GM12878 (cell line): ENCODE results near the gene GALNS. TPM values are rescaled to one million over a fixed set of nuclear protein-coding genes. Genes with fewer than 3 reads are reported as not detected.

Experiments used
- ATAC-seq: fragments of 200-7000 bp; cut with Tn5 transposase; 3 replicates; pipeline ENCODE4 v1.9.1; 2020; ENCODE audit warnings: mild to moderate bottlenecking, moderate library complexity
- BruUV-seq: library from RNA; stranded (reverse); fragments of 400-500 nt; replicated peaks from 2 replicates; lab custom pipeline; 2021; lab: Mats Ljungman, UMichigan
- CTCF ChIA-PET: fragments of 300-600 bp; sonication (Branson Sonifier 250); formaldehyde crosslinking; extraction: SDS; loops from one replicate; lab custom pipeline; 2021; ENCODE audit warnings: inconsistent platforms; lab: Yijun Ruan, JAX
- POLR2A ChIA-PET: fragments of 350-600 bp; formaldehyde crosslinking; extraction: SDS; loops from one replicate; lab custom pipeline; 2021; ENCODE audit warnings: inconsistent platforms; lab: Charles Lee
- RAD21 ChIA-PET: fragments of 300-600 bp; sonication (Branson Sonifier 250); formaldehyde crosslinking; loops from one replicate; lab custom pipeline; 2023; ENCODE audit warnings: antibody characterized with exemption; ENCODE audit not compliant: unreplicated experiment; lab: Charles Lee
- SMC1A ChIA-PET: fragments of 300-600 bp; sonication (Branson Sonifier 250); formaldehyde crosslinking; loops from one replicate; lab custom pipeline; 2023; ENCODE audit not compliant: unreplicated experiment, uncharacterized antibody; lab: Charles Lee
- DNase-seq: peaks from one replicate; pipeline ENCODE4 v3.0.0-alpha.2; 2011; ENCODE audit warnings: low read depth, low spot score
- FAIRE-seq: peaks from 3 replicates; lab custom pipeline; 2011; peaks lifted over from hg19 to GRCh38; lab: Jason Lieb, UNC
- H2AFZ ChIP-seq: 2 replicates; pipeline ENCODE4 v1.6.0; 2011; ENCODE audit warnings: low read depth, low read length, control low read depth; ENCODE audit not compliant: control insufficient read depth
- H3K27ac ChIP-seq: 2 replicates; pipeline ENCODE4 v1.5.1; 2011; ENCODE audit warnings: control low read depth; ENCODE audit not compliant: control insufficient read depth, insufficient read depth
- H3K27me3 ChIP-seq, 2 experiments: replicated peaks in 1 of 2; 2 replicates each; pipeline versions ENCODE4 v1.6.0 to v1.6.1; 2011; ENCODE audit warnings: low read length in 1 of 2; ENCODE audit not compliant: control insufficient read depth in 2 of 2, insufficient read depth in 2 of 2
- H3K36me3 ChIP-seq, 2 experiments: 2 replicates each; pipeline ENCODE4 v1.5.1; 2011; ENCODE audit warnings: low read length in 1 of 2; ENCODE audit not compliant: control insufficient read depth in 2 of 2, insufficient read depth in 2 of 2
- H3K4me1 ChIP-seq: 2 replicates; pipeline ENCODE4 v1.6.1; 2011; ENCODE audit warnings: mild to moderate bottlenecking, low read length, moderate library complexity, mixed read lengths; ENCODE audit not compliant: control insufficient read depth, insufficient read depth
- H3K4me2 ChIP-seq: 2 replicates; pipeline ENCODE4 v1.6.0; 2011; ENCODE audit warnings: control low read depth; ENCODE audit not compliant: control insufficient read depth, insufficient read depth
- H3K4me3 ChIP-seq: fragments of 200-600 bp; sonication (generic); 2 replicates; pipeline ENCODE4 v1.5.1; 2016
- H3K79me2 ChIP-seq: 2 replicates; pipeline ENCODE4 v1.6.0; 2011; ENCODE audit warnings: low read length; ENCODE audit not compliant: control insufficient read depth, insufficient read depth
- H3K9ac ChIP-seq: 2 replicates; pipeline ENCODE4 v1.8.0; 2011; ENCODE audit warnings: low read length, control low read depth, mixed read lengths; ENCODE audit not compliant: control insufficient read depth, insufficient read depth
- H3K9me3 ChIP-seq: replicated peaks from 3 replicates; pipeline ENCODE4 v1.5.1; 2011; ENCODE audit warnings: mild to moderate bottlenecking, low read length; ENCODE audit not compliant: control insufficient read depth, insufficient read depth
- H4K20me1 ChIP-seq: 2 replicates; pipeline ENCODE4 v1.6.0; 2011; ENCODE audit not compliant: control insufficient read depth, insufficient read depth
- CBX5 ChIP-seq: sonication (generic); IDR thresholded peaks from 2 replicates; pipeline ENCODE4 v1.6.1; 2016; ENCODE audit warnings: low read depth, moderate library complexity, mild to moderate bottlenecking, inconsistent platforms
- EED ChIP-seq: sonication (generic); IDR thresholded peaks from 2 replicates; pipeline ENCODE4 v1.6.1; 2016; ENCODE audit warnings: antibody characterized with exemption, low read depth
- JUND ChIP-seq: IDR thresholded peaks from 2 replicates; pipeline ENCODE4 v1.6.1; 2012; ENCODE audit warnings: low read depth, mild to moderate bottlenecking, low read length, improper control_type of control experiment, moderate library complexity
- MEF2B ChIP-seq: fragments of 450-650 bp; IDR thresholded peaks from 2 replicates; pipeline ENCODE4 v1.6.1; 2018; ENCODE audit warnings: mild to moderate bottlenecking, moderate library complexity; ENCODE audit not compliant: partially characterized antibody, poor library complexity, severe bottlenecking
- NFIC ChIP-seq: IDR thresholded peaks from 2 replicates; pipeline ENCODE4 v1.6.1; 2012; ENCODE audit warnings: low read depth, mild to moderate bottlenecking, inconsistent platforms, low read length, moderate library complexity
- NFYA ChIP-seq: IDR thresholded peaks from 2 replicates; pipeline ENCODE4 v1.6.1; 2011; ENCODE audit warnings: low read depth, mild to moderate bottlenecking, low read length, improper control_type of control experiment, borderline replicate concordance
- NR2C1 ChIP-seq: fragments of 450-650 bp; IDR thresholded peaks from 2 replicates; pipeline ENCODE4 v1.6.1; 2017; ENCODE audit warnings: antibody characterized with exemption, mild to moderate bottlenecking, moderate library complexity
- POLR2A ChIP-seq: IDR thresholded peaks from 2 replicates; pipeline ENCODE4 v1.6.1; 2011; ENCODE audit warnings: low read depth, mild to moderate bottlenecking, low read length
- SIX5 ChIP-seq: IDR thresholded peaks from 2 replicates; pipeline ENCODE4 v1.6.1; 2011; ENCODE audit warnings: mild to moderate bottlenecking, low read depth, low read length, moderate library complexity; ENCODE audit not compliant: severe bottlenecking
- SREBF1 ChIP-seq: IDR thresholded peaks from 2 replicates; pipeline ENCODE4 v1.6.1; 2012; ENCODE audit warnings: mild to moderate bottlenecking, low read length
- TAF1 ChIP-seq: IDR thresholded peaks from 2 replicates; pipeline ENCODE4 v1.6.1; 2011; ENCODE audit warnings: mild to moderate bottlenecking, low read depth, low read length, borderline replicate concordance
- TCF3 ChIP-seq: IDR thresholded peaks from 2 replicates; pipeline ENCODE4 v1.6.1; 2012; ENCODE audit warnings: low read depth, mild to moderate bottlenecking, low read length, borderline replicate concordance; ENCODE audit not compliant: insufficient read depth
- WGBS: methylation state at CpG from one replicate; pipeline ENCODE4 v1.1.6; 2016; ENCODE audit warnings: low lambda C conversion rate; ENCODE audit not compliant: insufficient replicate concordance, insufficient coverage; ENCODE audit errors: missing lambda C conversion rate; 5-methylcytosine and 5-hydroxymethylcytosine counted together
- in situ Hi-C: fragments of 300-500 bp; cut with MboI; formaldehyde crosslinking; loops from 9 replicates; pipeline ENCODE4 v1.14.3; 2018; ENCODE audit warnings: mixed read lengths
- intact Hi-C: fragments of 100-400 bp; cut with micrococcal nuclease; formaldehyde crosslinking; loops from one replicate; pipeline ENCODE4 v1.14.2; 2022; ENCODE audit not compliant: unreplicated experiment
- polyA plus RNA-seq, 11 experiments: library from polyadenylated mRNA; depleted of rRNA in 4 of 11; unstranded in 6 of 11; stranded (reverse) in 5 of 11; fragments of >200 nt; fragmentation: Nextera tagmentation in 4 of 11; fragmentation: Illumina TruSeq in 1 of 11; extraction: Ambion mirVana in 4 of 11; extraction: Trizol in 1 of 11; gene quantifications; 1 replicate in 1 of 11; 2 replicates in 10 of 11; pipeline versions ENCODE4 v1.2.1 to v1.2.3, GENCODE V29; 2011 to 2016; ENCODE audit warnings: inconsistent platforms in 2 of 11, missing spikeins in 2 of 11, low read depth in 1 of 11
- total RNA-seq, 4 experiments: library from RNA; depleted of rRNA in 3 of 4; stranded (reverse); fragments of >200 nt in 3 of 4; fragmentation: Illumina TruSeq in 1 of 4; extraction: Trizol in 1 of 4; gene quantifications; 2 replicates each; pipeline versions ENCODE4 v1.2.1 to v1.2.3, GENCODE V29; 2013 to 2021
- TF ChIP-seq, protein P1 (sequence below): IDR thresholded peaks from 2 replicates; pipeline ENCODE4 v1.6.1; 2011; ENCODE audit warnings: borderline replicate concordance, low read depth, mild to moderate bottlenecking, moderate library complexity, mixed read lengths, low read length; ENCODE audit not compliant: insufficient read depth; ENCODE audit errors: extremely low read length
- TF ChIP-seq, protein P2 (sequence below): IDR thresholded peaks from 2 replicates; pipeline ENCODE4 v1.6.1; 2011; ENCODE audit warnings: borderline replicate concordance, low read depth, mild to moderate bottlenecking, moderate library complexity, low read length; ENCODE audit not compliant: insufficient read depth, poor library complexity, severe bottlenecking
- TF ChIP-seq, protein P3 (sequence below): IDR thresholded peaks from 2 replicates; pipeline ENCODE4 v1.6.1; 2012; ENCODE audit warnings: low read depth, low read length, improper control_type of control experiment

GALNS gene
- total and polyA plus RNA-seq, 10 of the 15 experiments (the other 5 are each of a cell fraction or from before 2014, with no cell fraction given) = 0.37 to 12.4 (median 5.3) TPM

DNA sequence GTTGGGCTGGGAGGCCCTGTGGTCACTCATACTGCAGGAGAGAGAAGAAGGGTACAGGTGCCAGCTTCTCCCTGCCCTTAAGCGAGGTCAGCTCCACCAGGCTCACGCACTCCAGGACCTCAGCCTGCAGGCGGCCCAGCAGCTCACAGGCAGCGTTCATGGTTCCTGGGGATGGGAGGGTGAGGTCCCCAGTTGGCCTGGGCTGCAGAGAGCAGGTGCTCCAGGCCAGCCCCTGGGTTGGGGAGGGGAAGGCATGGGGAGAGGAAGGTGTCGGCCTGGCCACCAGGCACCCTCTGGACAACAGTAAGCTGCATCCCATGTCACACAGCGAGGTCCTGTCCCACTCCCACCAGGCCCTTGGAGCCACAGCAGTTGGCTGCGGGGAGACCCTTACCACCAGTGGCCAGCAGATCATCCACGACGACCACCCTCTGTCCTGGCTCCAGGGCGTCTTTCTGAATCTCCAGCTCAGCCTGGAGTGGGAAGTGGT is 47.0 kb downstream of the GALNS start:
- peaks cover 23% of the 10 kb centered on the region for H3K4me1 ChIP-seq
- WGBS = 60% methylated on average over 9 of the region's 10 CpGs
- H3K9ac ChIP-seq = peak overlapping the region; percentile 88
- H3K27me3 ChIP-seq = no peaks in the 10 kb centered on the region
- ChIA-PET SMC1A (interaction anchor here (0.8 to 2.0 kb wide), 5 partner anchors 8 to 72 kb away, joined by 3 to 7 read pairs (median 5); no protein-coding TSS in a partner anchor), POLR2A (interaction anchor here (0.9 to 4.2 kb wide), 4 partner anchors 8 to 160 kb away, joined by 3 to 30 read pairs (median 6); no protein-coding TSS in a partner anchor), RAD21 (interaction anchor here (1.0 to 3.4 kb wide), 6 partner anchors 9 to 357 kb away, joined by 3 to 13 read pairs (median 6); partner anchors contain the start of gene PIEZO1), CTCF (interaction anchor here (0.6 to 3.2 kb wide), 5 partner anchors 9 to 406 kb away, joined by 3 to 17 read pairs (median 4); no protein-coding TSS in a partner anchor)
- no peaks in the 10 kb centered on the region for H3K9me3 ChIP-seq
- peak overlapping the region; percentile 85 for H3K4me3 ChIP-seq
- intact Hi-C loops = loop anchor here (5.0 kb wide), 2 partner anchors 48 to 157 kb away; partner anchors contain the start of genes CYBA, GALNS and TRAPPC2L
- DNase-seq = no peak
- TF ChIP-seq NR2C1 (no peak), CBX5 (no peak), EED (no peak), JUND (no peak), TCF3 (0 out of 2 replicates have a peak, but pooled peaks have one; percentile 9), NFYA (no peak), NFIC (no peak), TAF1 (no peak), SIX5 (no peak), POLR2A (peak; percentile 69), SREBF1 (no peak), MEF2B (no peak)
- TF ChIP-seq, protein P1, sequence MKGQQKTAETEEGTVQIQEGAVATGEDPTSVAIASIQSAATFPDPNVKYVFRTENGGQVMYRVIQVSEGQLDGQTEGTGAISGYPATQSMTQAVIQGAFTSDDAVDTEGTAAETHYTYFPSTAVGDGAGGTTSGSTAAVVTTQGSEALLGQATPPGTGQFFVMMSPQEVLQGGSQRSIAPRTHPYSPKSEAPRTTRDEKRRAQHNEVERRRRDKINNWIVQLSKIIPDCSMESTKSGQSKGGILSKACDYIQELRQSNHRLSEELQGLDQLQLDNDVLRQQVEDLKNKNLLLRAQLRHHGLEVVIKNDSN = no peak
- TF ChIP-seq, protein P2, sequence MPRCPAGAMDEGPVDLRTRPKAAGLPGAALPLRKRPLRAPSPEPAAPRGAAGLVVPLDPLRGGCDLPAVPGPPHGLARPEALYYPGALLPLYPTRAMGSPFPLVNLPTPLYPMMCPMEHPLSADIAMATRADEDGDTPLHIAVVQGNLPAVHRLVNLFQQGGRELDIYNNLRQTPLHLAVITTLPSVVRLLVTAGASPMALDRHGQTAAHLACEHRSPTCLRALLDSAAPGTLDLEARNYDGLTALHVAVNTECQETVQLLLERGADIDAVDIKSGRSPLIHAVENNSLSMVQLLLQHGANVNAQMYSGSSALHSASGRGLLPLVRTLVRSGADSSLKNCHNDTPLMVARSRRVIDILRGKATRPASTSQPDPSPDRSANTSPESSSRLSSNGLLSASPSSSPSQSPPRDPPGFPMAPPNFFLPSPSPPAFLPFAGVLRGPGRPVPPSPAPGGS = peak; percentile 19
- TF ChIP-seq, protein P3, sequence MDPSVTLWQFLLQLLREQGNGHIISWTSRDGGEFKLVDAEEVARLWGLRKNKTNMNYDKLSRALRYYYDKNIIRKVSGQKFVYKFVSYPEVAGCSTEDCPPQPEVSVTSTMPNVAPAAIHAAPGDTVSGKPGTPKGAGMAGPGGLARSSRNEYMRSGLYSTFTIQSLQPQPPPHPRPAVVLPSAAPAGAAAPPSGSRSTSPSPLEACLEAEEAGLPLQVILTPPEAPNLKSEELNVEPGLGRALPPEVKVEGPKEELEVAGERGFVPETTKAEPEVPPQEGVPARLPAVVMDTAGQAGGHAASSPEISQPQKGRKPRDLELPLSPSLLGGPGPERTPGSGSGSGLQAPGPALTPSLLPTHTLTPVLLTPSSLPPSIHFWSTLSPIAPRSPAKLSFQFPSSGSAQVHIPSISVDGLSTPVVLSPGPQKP = no peak
- TF ChIP-seq, all 136 proteins: peak for 3
- peak overlapping the region; percentile 85 for H3K4me2 ChIP-seq
- no peak overlapping the region; the same call in 1 of the 2 replicates for H3K27ac ChIP-seq
- H3K79me2 ChIP-seq = peaks cover 43% of the 10 kb centered on the region
- H4K20me1 ChIP-seq = no peaks in the 10 kb centered on the region
- peaks cover 6 to 42% of the 10 kb centered on the region in 2 experiments; a peak in 3 of 4 replicates for H3K36me3 ChIP-seq
- BruUV-seq = TSS peak; percentile 70
- FAIRE-seq (peak; percentile 35), ATAC-seq (no peak)
- H2AFZ ChIP-seq = no peak overlapping the region
- in situ Hi-C loops = no loop called here
